A549 (cell line): ENCODE data around the gene SLC31A1. TPM values are rescaled to one million over a fixed set of nuclear protein-coding genes. Genes with fewer than 3 reads are reported as not detected.

ENCODE experiments used
- ATAC-seq, 2 experiments: fragments of 200-7000 bp in 1 of 2; fragments of >200 bp in 1 of 2; cut with Nextera tagmentation in 1 of 2; cut with Tn5 transposase in 1 of 2; 3 replicates each; pipeline versions ENCODE4 v1.8.0 to v1.9.1; 2018 to 2020; ENCODE audit warnings: mild to moderate bottlenecking in 1 of 2, moderate library complexity in 1 of 2
- CTCF ChIA-PET: fragments of 300-600 bp; sonication (Branson Sonifier 250); formaldehyde crosslinking; extraction: SDS; loops from one replicate; lab custom pipeline; 2021; ENCODE audit warnings: antibody characterized with exemption, inconsistent platforms; lab: Yijun Ruan, JAX
- POLR2A ChIA-PET: fragments of 350-600 bp; formaldehyde crosslinking; extraction: SDS; loops from one replicate; lab custom pipeline; 2021; ENCODE audit warnings: antibody characterized with exemption, inconsistent platforms; lab: Yijun Ruan, JAX
- DNase-seq, 2 experiments: peaks; one replicate each; pipeline versions ENCODE4 v3.0.0 to v3.0.0-alpha.2; 2011 to 2016; ENCODE audit warnings: low read depth in 1 of 2, low spot score in 1 of 2
- FAIRE-seq: peaks from 2 replicates; lab custom pipeline; 2011; peaks lifted over from hg19 to GRCh38; lab: Jason Lieb, UNC
- H3K27ac ChIP-seq, 2 experiments: fragments of >200 bp; sonication (Bioruptor Twin); formaldehyde crosslinking; 3 replicates each; pipeline ENCODE4 v1.5.1; 2016 to 2017
- H3K4me1 ChIP-seq: fragments of >200 bp; sonication (Bioruptor Twin); formaldehyde crosslinking; 3 replicates; pipeline ENCODE4 v1.6.1; 2016
- H3K4me2 ChIP-seq: fragments of >200 bp; sonication (Bioruptor Twin); formaldehyde crosslinking; 3 replicates; pipeline ENCODE4 v1.6.1; 2016
- H3K4me3 ChIP-seq: fragments of >200 bp; sonication (Bioruptor Twin); formaldehyde crosslinking; 3 replicates; pipeline ENCODE4 v1.5.1; 2016
- H3K9me3 ChIP-seq: fragments of >200 bp; sonication (Bioruptor Twin); formaldehyde crosslinking; 3 replicates; pipeline ENCODE4 v1.6.1; 2016
- BCL3 ChIP-seq: fragments of >200 bp; sonication (Bioruptor Twin); formaldehyde crosslinking; IDR thresholded peaks from 3 replicates; pipeline ENCODE4 v1.6.1; 2016
- CBX2 ChIP-seq: fragments of 200-600 bp; sonication (generic); IDR thresholded peaks from 2 replicates; pipeline ENCODE4 v1.6.1; 2016; ENCODE audit warnings: low read depth, mild to moderate bottlenecking, borderline replicate concordance
- CBX8 ChIP-seq: fragments of 200-600 bp; sonication (generic); IDR thresholded peaks from 2 replicates; pipeline ENCODE4 v1.6.1; 2016
- CHD2 ChIP-seq: fragments of 150-350 bp; IDR thresholded peaks from 2 replicates; pipeline ENCODE4 v1.6.1; 2014; ENCODE audit warnings: low read length; ENCODE audit not compliant: partially characterized antibody
- CHD4 ChIP-seq: fragments of 200-600 bp; sonication (generic); IDR thresholded peaks from 2 replicates; pipeline ENCODE4 v1.6.1; 2016; ENCODE audit warnings: antibody characterized with exemption, mild to moderate bottlenecking, borderline replicate concordance
- CTCF ChIP-seq: fragments of >200 bp; sonication (Bioruptor Twin); formaldehyde crosslinking; IDR thresholded peaks from 3 replicates; pipeline ENCODE4 v1.5.1; 2016
- ESRRA ChIP-seq: fragments of 150-350 bp; IDR thresholded peaks from 2 replicates; pipeline ENCODE4 v1.6.1; 2014; ENCODE audit warnings: mild to moderate bottlenecking, low read length, borderline replicate concordance
- FOSB ChIP-seq: fragments of 250-450 bp; sonication (Bioruptor Pico); IDR thresholded peaks from 2 replicates; pipeline ENCODE4 v1.5.0; 2020; ENCODE audit warnings: mild to moderate bottlenecking, moderate library complexity
- FOSL2 ChIP-seq, 2 experiments: fragments of 450-650 bp in 1 of 2; fragments of >200 bp in 1 of 2; sonication (Bioruptor Twin) in 1 of 2; formaldehyde crosslinking; IDR thresholded peaks; 2 replicates each; pipeline versions ENCODE4 v1.5.0 to v1.6.1; 2016 to 2020; ENCODE audit warnings: mild to moderate bottlenecking in 1 of 2, moderate library complexity in 1 of 2
- HOXB13 ChIP-seq: fragments of 250-450 bp; sonication (Bioruptor Pico); IDR thresholded peaks from 2 replicates; pipeline ENCODE4 v1.5.0; 2020; ENCODE audit warnings: low read depth, mild to moderate bottlenecking, moderate library complexity
- JUNB ChIP-seq: fragments of >200 bp; sonication (Bioruptor Twin); formaldehyde crosslinking; IDR thresholded peaks from 2 replicates; pipeline ENCODE4 v1.6.1; 2016
- NR3C1 ChIP-seq: fragments of >200 bp; sonication (Bioruptor Twin); formaldehyde crosslinking; IDR thresholded peaks from 3 replicates; pipeline ENCODE4 v1.6.1; 2017
- PBX3 ChIP-seq: IDR thresholded peaks from 2 replicates; pipeline ENCODE4 v1.6.1; 2012
- POLR2AphosphoS2 ChIP-seq: conservative IDR thresholded peaks from 2 replicates; pipeline ENCODE4 v1.6.1; 2012; ENCODE audit warnings: low read length, improper control_type of control experiment, inconsistent platforms
- TFCP2L1 ChIP-seq: fragments of 250-450 bp; sonication (Bioruptor Pico); IDR thresholded peaks from 2 replicates; pipeline ENCODE4 v1.5.0; 2021; ENCODE audit warnings: mild to moderate bottlenecking
- TP53 ChIP-seq: fragments of 250-450 bp; sonication (Bioruptor Pico); IDR thresholded peaks from 2 replicates; pipeline ENCODE4 v1.5.0; 2021; ENCODE audit warnings: mild to moderate bottlenecking, moderate library complexity
- ZC3H11A ChIP-seq: fragments of 450-650 bp; IDR thresholded peaks from 2 replicates; pipeline ENCODE4 v1.6.1; 2014; ENCODE audit warnings: antibody characterized with exemption, mild to moderate bottlenecking
- ZFP36 ChIP-seq: fragments of 450-650 bp; IDR thresholded peaks from 2 replicates; pipeline ENCODE4 v1.6.1; 2014; ENCODE audit warnings: borderline replicate concordance; ENCODE audit not compliant: partially characterized antibody
- ZNF302 ChIP-seq: fragments of 250-450 bp; sonication (Bioruptor Pico); IDR thresholded peaks from 2 replicates; pipeline ENCODE4 v1.9.0; 2021; ENCODE audit warnings: inconsistent platforms, mild to moderate bottlenecking, moderate library complexity
- ZSCAN20 ChIP-seq: fragments of 250-450 bp; sonication (Bioruptor Pico); IDR thresholded peaks from 2 replicates; pipeline ENCODE4 v1.8.0; 2022; ENCODE audit warnings: mild to moderate bottlenecking, moderate library complexity
- WGBS: methylation state at CpG from one replicate; pipeline ENCODE4 v1.1.6; 2017; ENCODE audit errors: missing lambda C conversion rate; 5-methylcytosine and 5-hydroxymethylcytosine counted together
- polyA plus RNA-seq, 4 experiments: library from polyadenylated mRNA; depleted of rRNA in 3 of 4; stranded (reverse); fragments of >200 nt; fragmentation: RNase III in 1 of 4; extraction: RNeasy Plus Mini Kit Qiagen cat#74134 plus additional on column Dnase treatment in 1 of 4; gene quantifications; 2 replicates in 3 of 4; 3 replicates in 1 of 4; pipeline ENCODE4 v1.2.3, GENCODE V29; 2011 to 2017
- TF ChIP-seq, protein P1 (sequence below): IDR thresholded peaks from 2 replicates; pipeline ENCODE4 v1.6.1; 2012; ENCODE audit warnings: low read depth, borderline replicate concordance
- TF ChIP-seq, protein P2 (sequence below): fragments of 250-450 bp; sonication (Bioruptor Pico); IDR thresholded peaks from 2 replicates; pipeline ENCODE4 v1.5.0; 2020; ENCODE audit warnings: low read depth, mild to moderate bottlenecking, moderate library complexity
- TF ChIP-seq, protein P3 (sequence below): fragments of >200 bp; sonication (Bioruptor Twin); formaldehyde crosslinking; IDR thresholded peaks from 2 replicates; pipeline ENCODE4 v1.6.1; 2016

The SLC31A1 gene
- polyA plus RNA-seq, 2 of the 4 experiments (the other 2 are of a cell fraction) = 24.2 to 27.9 TPM

- TF ChIP-seq NR3C1 (no peak), FOSB (CRISPR knock-in tag) (no peak), CHD2 (no peak), TP53 (CRISPR knock-in tag) (no peak), TFCP2L1 (CRISPR knock-in tag) (no peak), POLR2AphosphoS2 (no peak), CTCF (no peak), CBX8 (no peak), ZNF302 (no peak), BCL3 (no peak), CBX2 (no peak), CHD4 (no peak)
- TF ChIP-seq, protein P1, sequence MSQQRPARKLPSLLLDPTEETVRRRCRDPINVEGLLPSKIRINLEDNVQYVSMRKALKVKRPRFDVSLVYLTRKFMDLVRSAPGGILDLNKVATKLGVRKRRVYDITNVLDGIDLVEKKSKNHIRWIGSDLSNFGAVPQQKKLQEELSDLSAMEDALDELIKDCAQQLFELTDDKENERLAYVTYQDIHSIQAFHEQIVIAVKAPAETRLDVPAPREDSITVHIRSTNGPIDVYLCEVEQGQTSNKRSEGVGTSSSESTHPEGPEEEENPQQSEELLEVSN = no peak
- TF ChIP-seq, protein P2, sequence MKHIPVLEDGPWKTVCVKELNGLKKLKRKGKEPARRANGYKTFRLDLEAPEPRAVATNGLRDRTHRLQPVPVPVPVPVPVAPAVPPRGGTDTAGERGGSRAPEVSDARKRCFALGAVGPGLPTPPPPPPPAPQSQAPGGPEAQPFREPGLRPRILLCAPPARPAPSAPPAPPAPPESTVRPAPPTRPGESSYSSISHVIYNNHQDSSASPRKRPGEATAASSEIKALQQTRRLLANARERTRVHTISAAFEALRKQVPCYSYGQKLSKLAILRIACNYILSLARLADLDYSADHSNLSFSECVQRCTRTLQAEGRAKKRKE (CRISPR knock-in tag) = no peak
- TF ChIP-seq, protein P3, sequence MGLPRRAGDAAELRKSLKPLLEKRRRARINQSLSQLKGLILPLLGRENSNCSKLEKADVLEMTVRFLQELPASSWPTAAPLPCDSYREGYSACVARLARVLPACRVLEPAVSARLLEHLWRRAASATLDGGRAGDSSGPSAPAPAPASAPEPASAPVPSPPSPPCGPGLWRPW = no peak
- TF ChIP-seq, all 56 proteins: peak for 0
- H3K27ac ChIP-seq = no peak within 1 kb of the TSS
- 82% methylated on average over 25 of the region's 25 CpGs for WGBS
- H3K4me1 ChIP-seq = no peaks in the 10 kb centered on the region
- DNase-seq (no peak), FAIRE-seq (no peak), ATAC-seq (no peak)
- no peak within 1 kb of the TSS for H3K4me3 ChIP-seq
- no peak within 1 kb of the TSS for H3K4me2 ChIP-seq
- ChIA-PET POLR2A (no interaction called here), CTCF (interaction anchor here (0.8 kb wide), 1 partner anchor 143 kb away, joined by 4 read pairs; no protein-coding TSS in a partner anchor)
- H3K9me3 ChIP-seq = no peaks in the 10 kb centered on the region
Observed at GRCh38 chr9:113302792-113303418, 81.6 kb downstream of the SLC31A1 start, which contains the start of gene RNF183. TSS of gene RNF183 (minus strand) at chr9:113303376. CDS start at chr9:113298184, 5,192 bp downstream.

- Histone ChIP-seq H3K4me1 (no peaks in the 10 kb centered on the region), H3K4me2 (no peak overlapping the region), H3K4me3 (no peak overlapping the region)
- DNase-seq (no peak), FAIRE-seq (no peak), ATAC-seq (no peak)
- CTCF ChIA-PET = no interaction called here
- TF ChIP-seq FOSL2 (IDR thresholded peaks at IDR 0.05) (no peak), FOSL2 (CRISPR knock-in tag; IDR thresholded peaks at IDR 0.05) (no peak), CBX8 (no peak), ZNF302 (no peak), POLR2AphosphoS2 (no peak), PBX3 (no peak), ESRRA (no peak), HOXB13 (CRISPR knock-in tag) (no peak), ZC3H11A (no peak), BCL3 (no peak), ZFP36 (no peak), ZSCAN20 (CRISPR knock-in tag) (no peak), JUNB (no peak)
- TF ChIP-seq, all 56 proteins: peak for 0
- Histone ChIP-seq H3K9me3 (no peaks in the 10 kb centered on the region), H3K27ac (no peak overlapping the region)
- POLR2A ChIA-PET = no interaction called here
- 65% methylated on average over 1 of the region's 1 CpG for WGBS
Observed at GRCh38 chr9:113306566-113306965, 85.2 kb downstream of the SLC31A1 start.
